DND-41 (cell line): ENCODE data around the gene SEMA6A.

ENCODE experiments used
- ATAC-seq: fragments of 200-7000 bp; cut with Tn5 transposase; 3 replicates; pipeline ENCODE4 v1.9.1; 2021; ENCODE audit warnings: low read depth; ENCODE audit not compliant: insufficient read depth
- DNase-seq: peaks from one replicate; pipeline ENCODE4 v3.0.0-alpha.2; 2020
- H2AFZ ChIP-seq: 2 replicates; pipeline ENCODE4 v1.6.0; 2012; ENCODE audit warnings: low read depth, low read length
- H3K27ac ChIP-seq: 2 replicates; pipeline ENCODE4 v1.5.1; 2012; ENCODE audit warnings: low read length, inconsistent platforms
- H3K27me3 ChIP-seq: fragments of 200-600 bp; sonication (generic); 2 replicates; pipeline ENCODE4 v1.6.0; 2012; ENCODE audit warnings: low read length, mild to moderate bottlenecking, inconsistent platforms; ENCODE audit not compliant: insufficient read depth, poor library complexity
- H3K36me3 ChIP-seq: 2 replicates; pipeline ENCODE4 v1.5.1; 2012; ENCODE audit warnings: low read length, inconsistent platforms; ENCODE audit not compliant: insufficient read depth
- H3K4me1 ChIP-seq: 2 replicates; pipeline ENCODE4 v1.5.1; 2012; ENCODE audit warnings: mild to moderate bottlenecking, low read length; ENCODE audit not compliant: insufficient read depth
- H3K4me2 ChIP-seq: 2 replicates; pipeline ENCODE4 v1.6.0; 2012; ENCODE audit warnings: mild to moderate bottlenecking, moderate library complexity, low read length, inconsistent platforms; ENCODE audit not compliant: insufficient read depth
- H3K4me3 ChIP-seq, 2 experiments: fragments of 200-600 bp in 1 of 2; shearing (Covaris generic) in 1 of 2; 2 replicates each; pipeline ENCODE4 v1.5.1; 2012 to 2016; ENCODE audit warnings: inconsistent platforms in 2 of 2, low read length in 2 of 2, mild to moderate bottlenecking in 2 of 2, low read depth in 1 of 2, moderate library complexity in 1 of 2
- H3K79me2 ChIP-seq: 2 replicates; pipeline ENCODE4 v1.6.0; 2012; ENCODE audit warnings: low read length, inconsistent platforms; ENCODE audit not compliant: insufficient read depth
- H3K9ac ChIP-seq: 2 replicates; pipeline ENCODE4 v1.6.0; 2012; ENCODE audit warnings: low read depth, mild to moderate bottlenecking, inconsistent platforms, low read length, moderate library complexity
- H3K9me3 ChIP-seq: 2 replicates; pipeline ENCODE4 v1.5.1; 2012; ENCODE audit warnings: low read length, moderate library complexity, mild to moderate bottlenecking, inconsistent platforms; ENCODE audit not compliant: insufficient read depth, severe bottlenecking
- H4K20me1 ChIP-seq: 2 replicates; pipeline ENCODE4 v1.6.0; 2012; ENCODE audit warnings: low read length; ENCODE audit not compliant: insufficient read depth
- EZH2 ChIP-seq: IDR thresholded peaks from 3 replicates; pipeline ENCODE4 v1.6.1; 2012; ENCODE audit warnings: borderline replicate concordance, low read depth, mild to moderate bottlenecking, moderate library complexity, low read length, inconsistent platforms; ENCODE audit not compliant: severe bottlenecking
- TF ChIP-seq, protein P1 (sequence below): IDR thresholded peaks from 2 replicates; pipeline ENCODE4 v1.5.1; 2012; ENCODE audit warnings: borderline replicate concordance, low read length, moderate library complexity, mild to moderate bottlenecking; ENCODE audit not compliant: poor library complexity, severe bottlenecking; ENCODE audit errors: extremely low read depth

SEMA6A gene

DNA sequence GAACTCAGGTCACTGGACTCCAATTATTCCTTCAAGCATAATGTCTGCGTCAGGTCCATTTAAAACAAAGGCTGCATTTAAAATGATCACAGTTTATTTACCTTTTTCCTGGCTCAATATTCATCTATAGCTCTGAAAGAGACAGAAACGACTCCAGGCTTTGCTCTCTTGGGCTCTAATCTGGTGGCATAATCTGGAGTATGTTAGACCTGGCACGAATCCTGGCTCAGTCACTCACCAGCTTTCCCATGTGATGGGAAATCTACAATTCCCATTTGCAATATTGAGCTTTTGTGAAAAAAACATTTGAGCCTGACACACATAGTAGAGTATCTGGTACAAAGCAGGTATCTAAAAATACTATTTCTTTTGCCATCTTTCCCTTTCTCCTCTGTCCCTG, 155.8 kb downstream of the SEMA6A start:
- TF ChIP-seq, protein P1, sequence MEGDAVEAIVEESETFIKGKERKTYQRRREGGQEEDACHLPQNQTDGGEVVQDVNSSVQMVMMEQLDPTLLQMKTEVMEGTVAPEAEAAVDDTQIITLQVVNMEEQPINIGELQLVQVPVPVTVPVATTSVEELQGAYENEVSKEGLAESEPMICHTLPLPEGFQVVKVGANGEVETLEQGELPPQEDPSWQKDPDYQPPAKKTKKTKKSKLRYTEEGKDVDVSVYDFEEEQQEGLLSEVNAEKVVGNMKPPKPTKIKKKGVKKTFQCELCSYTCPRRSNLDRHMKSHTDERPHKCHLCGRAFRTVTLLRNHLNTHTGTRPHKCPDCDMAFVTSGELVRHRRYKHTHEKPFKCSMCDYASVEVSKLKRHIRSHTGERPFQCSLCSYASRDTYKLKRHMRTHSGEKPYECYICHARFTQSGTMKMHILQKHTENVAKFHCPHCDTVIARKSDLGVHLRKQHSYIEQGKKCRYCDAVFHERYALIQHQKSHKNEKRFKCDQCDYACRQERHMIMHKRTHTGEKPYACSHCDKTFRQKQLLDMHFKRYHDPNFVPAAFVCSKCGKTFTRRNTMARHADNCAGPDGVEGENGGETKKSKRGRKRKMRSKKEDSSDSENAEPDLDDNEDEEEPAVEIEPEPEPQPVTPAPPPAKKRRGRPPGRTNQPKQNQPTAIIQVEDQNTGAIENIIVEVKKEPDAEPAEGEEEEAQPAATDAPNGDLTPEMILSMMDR: no peak
- no peaks in the 10 kb centered on the region for H3K9me3 ChIP-seq
- H3K4me3 ChIP-seq: no peak overlapping the region
- no peaks in the 10 kb centered on the region for H4K20me1 ChIP-seq
- no peak overlapping the region for H3K27ac ChIP-seq
- H3K36me3 ChIP-seq: no peaks in the 10 kb centered on the region
- H2AFZ ChIP-seq: no peak overlapping the region
- no peak overlapping the region for H3K4me2 ChIP-seq
- H3K27me3 ChIP-seq: no peaks in the 10 kb centered on the region
- no peak for DNase-seq
- H3K9ac ChIP-seq: no peak overlapping the region
- H3K4me1 ChIP-seq: no peaks in the 10 kb centered on the region
- no peaks in the 10 kb centered on the region for H3K79me2 ChIP-seq
- no peak for ATAC-seq

DNA sequence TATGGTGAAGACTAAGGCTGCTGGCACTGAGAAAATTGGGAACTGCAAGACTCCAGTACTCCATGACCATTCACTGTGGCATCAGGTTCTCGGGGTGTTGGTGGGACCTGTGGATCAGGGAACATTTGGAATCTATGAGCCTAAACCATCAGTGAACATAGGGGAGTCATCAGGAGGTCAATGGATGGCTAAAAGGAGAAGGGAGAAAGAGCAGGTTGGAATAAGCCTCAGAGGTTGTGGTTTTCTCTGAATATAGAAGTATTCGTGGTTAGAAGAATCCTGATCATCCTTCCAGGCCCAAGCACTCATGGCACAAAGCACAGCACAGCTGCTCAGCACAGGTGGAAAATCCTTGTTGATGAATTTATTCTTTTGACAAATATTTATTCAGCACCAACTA, 156.6 kb downstream of the SEMA6A start:
- no peak overlapping the region for H3K9ac ChIP-seq
- no peak overlapping the region for H2AFZ ChIP-seq
- no peak overlapping the region for H3K4me2 ChIP-seq
- DNase-seq (no peak), ATAC-seq (no peak)
- no peaks in the 10 kb centered on the region for H3K27me3 ChIP-seq
- no peaks in the 10 kb centered on the region for H4K20me1 ChIP-seq
- H3K27ac ChIP-seq: no peak overlapping the region
- H3K9me3 ChIP-seq: no peaks in the 10 kb centered on the region
- H3K79me2 ChIP-seq: no peaks in the 10 kb centered on the region
- H3K4me3 ChIP-seq: no peak overlapping the region
- TF ChIP-seq, protein P1: no peak
- TF ChIP-seq EZH2: no peak
- H3K4me1 ChIP-seq: no peaks in the 10 kb centered on the region
- no peaks in the 10 kb centered on the region for H3K36me3 ChIP-seq

DNA sequence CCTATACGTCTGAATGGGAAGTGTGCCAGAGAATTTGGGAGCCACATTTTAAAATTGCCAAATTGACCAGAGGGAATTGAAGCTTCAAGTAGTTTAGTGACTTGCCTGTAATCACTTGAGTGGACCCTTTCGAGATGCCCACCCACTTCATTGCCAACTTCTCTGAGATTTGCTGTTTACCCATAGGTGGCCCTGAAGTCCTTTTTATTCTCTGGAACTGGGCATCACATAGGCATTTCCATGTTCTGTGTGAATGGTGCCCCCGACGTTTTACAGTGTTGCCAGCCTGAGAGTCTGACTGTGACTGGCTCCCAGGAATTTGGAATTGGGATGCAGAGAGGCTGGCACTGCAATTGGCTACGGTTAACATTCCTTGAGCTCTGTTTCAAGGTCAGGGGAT, 158.6 kb downstream of the SEMA6A start:
- no peaks in the 10 kb centered on the region for H3K79me2 ChIP-seq
- no peak overlapping the region for H3K4me3 ChIP-seq
- TF ChIP-seq, protein P1: no peak
- no peak for TF ChIP-seq EZH2
- no peak overlapping the region for H3K27ac ChIP-seq
- H3K4me1 ChIP-seq: no peaks in the 10 kb centered on the region
- DNase-seq (no peak), ATAC-seq (no peak)
- H3K9me3 ChIP-seq: no peaks in the 10 kb centered on the region
- no peak overlapping the region for H3K9ac ChIP-seq
- no peaks in the 10 kb centered on the region for H4K20me1 ChIP-seq
- H2AFZ ChIP-seq: no peak overlapping the region
- H3K27me3 ChIP-seq: no peaks in the 10 kb centered on the region
- no peaks in the 10 kb centered on the region for H3K36me3 ChIP-seq
- no peak overlapping the region for H3K4me2 ChIP-seq

DNA sequence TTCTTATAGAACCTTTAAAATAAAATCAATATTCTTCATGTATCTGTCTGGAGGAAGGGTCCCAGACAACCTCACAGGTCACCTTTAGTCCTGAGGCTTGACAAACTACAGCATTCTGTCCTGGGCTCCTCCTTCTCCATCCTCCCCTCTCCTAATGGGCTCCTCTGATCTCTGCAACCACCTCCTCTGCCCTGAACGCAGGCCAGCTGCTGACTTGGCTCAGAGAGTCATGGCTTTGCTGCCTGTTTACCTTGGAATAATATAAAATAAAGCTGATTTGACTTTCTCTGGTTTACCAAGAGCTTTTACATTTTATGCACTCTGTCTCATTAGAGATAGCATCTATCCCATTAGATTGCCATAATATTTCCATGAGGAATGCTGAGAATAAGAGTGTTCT, 159.4 kb downstream of the SEMA6A start:
- TF ChIP-seq EZH2: no peak
- TF ChIP-seq, protein P1: no peak
- no peaks in the 10 kb centered on the region for H3K27me3 ChIP-seq

More for the DNA sequence above, 159.4 kb downstream of the SEMA6A start:
- no peaks in the 10 kb centered on the region for H3K79me2 ChIP-seq
- ATAC-seq: no peak
- H3K36me3 ChIP-seq: no peaks in the 10 kb centered on the region
- H3K9ac ChIP-seq: no peak overlapping the region
- no peaks in the 10 kb centered on the region for H3K4me1 ChIP-seq
- H3K27ac ChIP-seq: no peak overlapping the region
- H3K4me2 ChIP-seq: no peak overlapping the region
- H3K4me3 ChIP-seq: no peak overlapping the region
- no peak for DNase-seq
- no peak overlapping the region for H2AFZ ChIP-seq
- H4K20me1 ChIP-seq: no peaks in the 10 kb centered on the region
- H3K9me3 ChIP-seq: no peaks in the 10 kb centered on the region
